IMR-90 (cell line): ENCODE results near the gene TMOD4. TPM values are rescaled to one million over a fixed set of nuclear protein-coding genes. Genes with fewer than 3 reads are reported as not detected.

Experiments
- ATAC-seq: fragments of 200-7000 bp; cut with Tn5 transposase; 2 replicates; pipeline ENCODE4 v1.9.1; 2020; ENCODE audit warnings: low read depth, mild to moderate bottlenecking, moderate library complexity
- BruUV-seq: library from RNA; stranded (reverse); fragments of 400-500 nt; replicated peaks from 2 replicates; lab custom pipeline; 2021; lab: Mats Ljungman, UMichigan
- CTCF ChIA-PET: fragments of 300-600 bp; formaldehyde crosslinking; extraction: SDS; loops from one replicate; lab custom pipeline; 2021; ENCODE audit warnings: antibody characterized with exemption; lab: Yijun Ruan, JAX
- POLR2A ChIA-PET: fragments of 300-600 bp; sonication (Branson Sonifier 250); formaldehyde crosslinking; loops from one replicate; lab custom pipeline; 2022; ENCODE audit warnings: antibody characterized with exemption; ENCODE audit not compliant: unreplicated experiment; lab: Charles Lee
- DNase-seq: peaks from one replicate; pipeline ENCODE4 v3.0.0; 2013
- H2AFZ ChIP-seq: replicated peaks from 2 replicates; pipeline ENCODE3; 2013; ENCODE audit warnings: low read length, mild to moderate bottlenecking; ENCODE audit not compliant: poor library complexity
- H2AK5ac ChIP-seq: 2 replicates; pipeline ENCODE4 v1.6.1; 2013; ENCODE audit warnings: low read depth, low read length, inconsistent platforms
- H2AK9ac ChIP-seq: replicated peaks from 2 replicates; pipeline ENCODE3; 2013; ENCODE audit warnings: mild to moderate bottlenecking, low read depth, low read length, moderate library complexity; ENCODE audit not compliant: poor library complexity
- H2BK120ac ChIP-seq: 2 replicates; pipeline ENCODE4 v1.6.1; 2013; ENCODE audit warnings: low read depth, low read length, inconsistent platforms
- H2BK15ac ChIP-seq: 3 replicates; pipeline ENCODE4 v1.6.1; 2013; ENCODE audit warnings: low read depth, low read length, inconsistent platforms
- H2BK20ac ChIP-seq: 2 replicates; pipeline ENCODE4 v1.6.1; 2013; ENCODE audit warnings: low read depth, mild to moderate bottlenecking, inconsistent platforms, low read length, moderate library complexity
- H2BK5ac ChIP-seq: 2 replicates; pipeline ENCODE4 v1.6.1; 2013; ENCODE audit warnings: mild to moderate bottlenecking, low read depth, low read length, inconsistent platforms; ENCODE audit not compliant: poor library complexity, severe bottlenecking
- H3K14ac ChIP-seq: replicated peaks from 2 replicates; pipeline ENCODE4 v1.6.1; 2013; ENCODE audit warnings: low read depth, low read length, inconsistent platforms
- H3K18ac ChIP-seq: 2 replicates; pipeline ENCODE4 v1.6.1; 2013; ENCODE audit warnings: low read depth, low read length, control low read depth
- H3K23ac ChIP-seq: 2 replicates; pipeline ENCODE4 v1.6.1; 2013; ENCODE audit warnings: low read depth, low read length, inconsistent platforms
- H3K27ac ChIP-seq: 2 replicates; pipeline ENCODE4 v1.5.1; 2013; ENCODE audit warnings: mild to moderate bottlenecking, control low read depth, low read length; ENCODE audit not compliant: insufficient read depth
- H3K27me3 ChIP-seq: 2 replicates; pipeline ENCODE4 v1.6.1; 2013; ENCODE audit warnings: low read length; ENCODE audit not compliant: control insufficient read depth, insufficient read depth
- H3K36me3 ChIP-seq: 2 replicates; pipeline ENCODE4 v1.6.1; 2013; ENCODE audit warnings: low read length, mixed read lengths; ENCODE audit not compliant: control insufficient read depth, insufficient read depth
- H3K4ac ChIP-seq: 2 replicates; pipeline ENCODE4 v1.6.1; 2013; ENCODE audit warnings: low read depth, low read length, inconsistent platforms
- H3K4me1 ChIP-seq: 2 replicates; pipeline ENCODE4 v1.6.1; 2013; ENCODE audit warnings: low read length, mixed read lengths; ENCODE audit not compliant: control insufficient read depth, insufficient read depth
- H3K4me2 ChIP-seq: 2 replicates; pipeline ENCODE4 v1.6.1; 2013; ENCODE audit warnings: low read depth, mild to moderate bottlenecking, control low read depth, low read length, moderate library complexity
- H3K4me3 ChIP-seq: 2 replicates; pipeline ENCODE4 v1.5.1; 2013; ENCODE audit warnings: low read depth, mild to moderate bottlenecking, control low read depth, low read length, moderate library complexity; ENCODE audit not compliant: insufficient read depth
- H3K56ac ChIP-seq: 2 replicates; pipeline ENCODE4 v1.6.1; 2013; ENCODE audit warnings: low read length, inconsistent platforms; ENCODE audit not compliant: insufficient read depth; ENCODE audit errors: extremely low read depth
- H3K79me1 ChIP-seq, 2 experiments: 2 replicates each; pipeline ENCODE4 v1.6.1; 2013; ENCODE audit warnings: low read length in 2 of 2, inconsistent platforms in 1 of 2, low read depth in 1 of 2
- H3K9ac ChIP-seq: 2 replicates; pipeline ENCODE4 v1.6.1; 2013; ENCODE audit warnings: low read depth, low read length, control low read depth
- H3K9me1 ChIP-seq: 2 replicates; pipeline ENCODE4 v1.6.1; 2013; ENCODE audit warnings: low read length, inconsistent platforms; ENCODE audit not compliant: insufficient read depth
- H3K9me3 ChIP-seq: 2 replicates; pipeline ENCODE4 v1.6.1; 2013; ENCODE audit warnings: low read length; ENCODE audit not compliant: control insufficient read depth, insufficient read depth
- H4K20me1 ChIP-seq: 2 replicates; pipeline ENCODE4 v1.6.1; 2013; ENCODE audit warnings: low read length, inconsistent platforms; ENCODE audit not compliant: insufficient read depth
- H4K5ac ChIP-seq: 2 replicates; pipeline ENCODE4 v1.6.1; 2013; ENCODE audit warnings: mild to moderate bottlenecking, low read depth, low read length, control low read depth
- H4K8ac ChIP-seq, 2 experiments: 2 replicates each; pipeline ENCODE4 v1.6.1; 2013; ENCODE audit warnings: low read depth in 2 of 2, low read length in 2 of 2, control low read depth in 1 of 2, inconsistent platforms in 1 of 2
- H4K91ac ChIP-seq: 2 replicates; pipeline ENCODE4 v1.6.1; 2013; ENCODE audit warnings: low read depth, low read length, inconsistent platforms; ENCODE audit not compliant: insufficient read depth
- BHLHE40 ChIP-seq: fragments of 150-350 bp; IDR thresholded peaks from 2 replicates; pipeline ENCODE4 v1.6.1; 2016; ENCODE audit warnings: mild to moderate bottlenecking, low read depth, low read length
- CEBPB ChIP-seq: IDR thresholded peaks from 2 replicates; pipeline ENCODE4 v1.6.1; 2012; ENCODE audit warnings: low read depth, low read length, improper control_type of control experiment
- CHD1 ChIP-seq: IDR thresholded peaks from 2 replicates; pipeline ENCODE4 v1.6.1; 2012; ENCODE audit warnings: low read depth, low read length, improper control_type of control experiment
- CTCF ChIP-seq: conservative IDR thresholded peaks from 2 replicates; pipeline ENCODE4 v1.5.1; 2012; ENCODE audit warnings: mild to moderate bottlenecking, low read depth, low read length, improper control_type of control experiment
- FOS ChIP-seq: fragments of 150-350 bp; IDR thresholded peaks from 2 replicates; pipeline ENCODE4 v1.6.1; 2016; ENCODE audit warnings: low read depth, low read length
- MAFK ChIP-seq: IDR thresholded peaks from 2 replicates; pipeline ENCODE4 v1.6.1; 2012; ENCODE audit warnings: low read depth, low read length, improper control_type of control experiment
- MAZ ChIP-seq: IDR thresholded peaks from 2 replicates; pipeline ENCODE4 v1.6.1; 2012; ENCODE audit warnings: low read depth, mild to moderate bottlenecking, low read length, improper control_type of control experiment, moderate library complexity, borderline replicate concordance
- NFE2L2 ChIP-seq: fragments of 150-350 bp; IDR thresholded peaks from 2 replicates; pipeline ENCODE4 v1.6.1; 2016; ENCODE audit warnings: low read depth, mild to moderate bottlenecking, low read length
- POLR2A ChIP-seq: IDR thresholded peaks from 2 replicates; pipeline ENCODE4 v1.6.1; 2012; ENCODE audit warnings: mild to moderate bottlenecking, low read depth, low read length
- RAD21 ChIP-seq: IDR thresholded peaks from 2 replicates; pipeline ENCODE4 v1.6.1; 2012; ENCODE audit warnings: low read length, improper control_type of control experiment
- RCOR1 ChIP-seq: IDR thresholded peaks from 2 replicates; pipeline ENCODE4 v1.6.1; 2012; ENCODE audit warnings: mild to moderate bottlenecking, low read length, improper control_type of control experiment; ENCODE audit not compliant: insufficient replicate concordance
- RFX5 ChIP-seq: IDR thresholded peaks from 2 replicates; pipeline ENCODE4 v1.8.0; 2012; ENCODE audit warnings: low read depth, mild to moderate bottlenecking, low read length, moderate library complexity
- SMC3 ChIP-seq: fragments of 150-350 bp; IDR thresholded peaks from 2 replicates; pipeline ENCODE4 v1.6.1; 2016; ENCODE audit warnings: low read depth, mild to moderate bottlenecking, antibody characterized with exemption, low read length, moderate library complexity
- dilution Hi-C: fragments of 300-500 bp; cut with HindIII; formaldehyde crosslinking; loops from one replicate; pipeline ENCODE4 v1.14.3; 2018; ENCODE audit warnings: low sequenced_read_pairs; ENCODE audit not compliant: unreplicated experiment
- in situ Hi-C: fragments of 300-500 bp; cut with MboI; formaldehyde crosslinking; loops from 3 replicates; pipeline ENCODE4 v1.14.3; 2019; ENCODE audit warnings: low sequenced_read_pairs, inconsistent platforms, mixed read lengths
- intact Hi-C: fragments of 100-400 bp; cut with micrococcal nuclease; formaldehyde crosslinking; loops from 2 replicates; pipeline ENCODE4 v1.10.0; 2022
- polyA plus RNA-seq, 3 experiments: library from polyadenylated mRNA; depleted of rRNA; stranded (reverse); fragments of >200 nt; gene quantifications; 2 replicates each; pipeline ENCODE4 v1.2.3, GENCODE V29; 2012; ENCODE audit warnings: low replicate concordance in 1 of 3
- total RNA-seq: library from RNA; depleted of rRNA; stranded (reverse); fragments of >200 nt; gene quantifications from 2 replicates; pipeline ENCODE4 v1.2.3, GENCODE V29; 2012

Gene TMOD4
- total and polyA plus RNA-seq, 2 of the 4 experiments (the other 2 are of a cell fraction): 0.27 TPM; not detected in 1

- Histone ChIP-seq H3K9me1 (no peaks in the 10 kb centered on the region), H2BK120ac (no peak overlapping the region), H4K5ac (no peak overlapping the region), H2AFZ (no peak overlapping the region), H3K23ac (no peak overlapping the region), H3K9ac (no peak overlapping the region), H3K27me3 (no peaks in the 10 kb centered on the region), H3K4me1 (no peaks in the 10 kb centered on the region), H3K9me3 (no peaks in the 10 kb centered on the region), H4K91ac (no peak overlapping the region), H4K20me1 (no peaks in the 10 kb centered on the region), H2AK9ac (no peak overlapping the region), H3K4ac (no peak overlapping the region), H3K56ac (no peak overlapping the region), H3K18ac (no peak overlapping the region), H2BK5ac (no peak overlapping the region), H3K4me2 (no peak overlapping the region), H2BK20ac (no peak overlapping the region), H3K36me3 (peaks cover 40% of the 10 kb centered on the region), H3K4me3 (no peak overlapping the region), H2BK15ac (no peak overlapping the region), H2AK5ac (no peak overlapping the region), H4K8ac (no peak overlapping the region), H3K14ac (no peak overlapping the region), H3K27ac (no peak overlapping the region), H3K79me1 (peaks cover 7 to 13% of the 10 kb centered on the region in 2 experiments)
- ATAC-seq (no peak), DNase-seq (no peak)
- ChIA-PET CTCF (no interaction called here), POLR2A (no interaction called here)
- dilution Hi-C loops: no loop called here
- no TSS peak for BruUV-seq
- in situ Hi-C loops: loop anchor here (5.0 kb wide), 1 partner anchor 62 kb away; no protein-coding TSS in a partner anchor
- TF ChIP-seq RAD21: no peak
- no peak for TF ChIP-seq SMC3
- no peak for TF ChIP-seq BHLHE40
- TF ChIP-seq RCOR1: no peak
- TF ChIP-seq CHD1: no peak
- TF ChIP-seq CEBPB: no peak
- no peak for TF ChIP-seq NFE2L2
- TF ChIP-seq POLR2A: no peak
- no peak for TF ChIP-seq RFX5
- no peak for TF ChIP-seq CTCF
- no peak for TF ChIP-seq MAZ
- no peak for TF ChIP-seq FOS
- no peak for TF ChIP-seq MAFK
- intact Hi-C loops: no loop called here
Observed at GRCh38 chr1:151159373-151159772, 16.4 kb downstream of the TMOD4 start.
